ENCODE data around the gene SPDYE3. TPM values are rescaled to one million over a fixed set of nuclear protein-coding genes. Genes with fewer than 3 reads are reported as not detected.
"Not testable (repeated sequence)": the region's sequence is repeated elsewhere in the genome, so short reads cannot be mapped to it uniquely, and the experiment has no call there.

Gene SPDYE3
- total and polyA plus RNA-seq, 2 of the 4 experiments (the other 2 are of a cell fraction), result not detected

GRCh38 chr7:100344560-100345287, 37.2 kb downstream of the SPDYE3 start:
- H2AFZ ChIP-seq (replicated peaks; ENCODE audit: low read length, poor library complexity); H3K23ac ChIP-seq (ENCODE audit: low read depth, low read length); H4K5ac ChIP-seq (ENCODE audit: low read depth, low read length); H2BK120ac ChIP-seq (ENCODE audit: low read depth, low read length); H2BK20ac ChIP-seq (ENCODE audit: low read depth, low read length); CTCF ChIA-PET; H3K9me1 ChIP-seq (ENCODE audit: insufficient read depth, low read length); H4K91ac ChIP-seq (ENCODE audit: insufficient read depth, low read depth, low read length); H3K4me3 ChIP-seq (ENCODE audit: insufficient read depth, low read depth, low read length); H3K4me2 ChIP-seq (ENCODE audit: low read depth, low read length); H3K4ac ChIP-seq (ENCODE audit: low read depth, low read length); H3K56ac ChIP-seq (ENCODE audit: extremely low read depth, insufficient read depth, low read length); H3K14ac ChIP-seq (replicated peaks; ENCODE audit: low read depth, low read length); H2BK15ac ChIP-seq (ENCODE audit: low read depth, low read length); H3K9ac ChIP-seq (ENCODE audit: low read depth, low read length); H3K27me3 ChIP-seq (ENCODE audit: control insufficient read depth, insufficient read depth, low read length); H3K4me1 ChIP-seq (ENCODE audit: control insufficient read depth, insufficient read depth, low read length); H4K8ac ChIP-seq (ENCODE audit: low read depth in 2 of 2, low read length in 2 of 2); H4K20me1 ChIP-seq (ENCODE audit: insufficient read depth, low read length); BruUV-seq (replicated peaks); dilution Hi-C loops (cut with HindIII; ENCODE audit: low sequenced_read_pairs, unreplicated experiment); H3K9me3 ChIP-seq (ENCODE audit: control insufficient read depth, insufficient read depth, low read length); H2AK9ac ChIP-seq (replicated peaks; ENCODE audit: low read depth, low read length, poor library complexity); H3K18ac ChIP-seq (ENCODE audit: low read depth, low read length); H2BK5ac ChIP-seq (ENCODE audit: low read depth, low read length, poor library complexity, severe bottlenecking); POLR2A ChIA-PET (ENCODE audit: unreplicated experiment); H2AK5ac ChIP-seq (ENCODE audit: low read depth, low read length): not testable (repeated sequence)
- 0 out of 2 replicates have a peak overlapping the region, but pooled peaks have one; percentile 1 for H3K27ac ChIP-seq (ENCODE audit: insufficient read depth, low read length)
- H3K36me3 ChIP-seq (ENCODE audit: control insufficient read depth, insufficient read depth, low read length), result peaks cover 34% of the 10 kb centered on the region
- intact Hi-C loops (cut with micrococcal nuclease), result loop anchor here (1.0 kb wide), 1 partner anchor 212 kb away; no protein-coding TSS in a partner anchor
- WGBS, 2 experiments (ENCODE audit: extremely low coverage in 2 of 2, insufficient read length in 1 of 2), result 100% methylated on average over 2 of the region's 13 CpGs; no CpG with 5 or more reads in 1 of the 2 experiments
- peaks cover 20 to 23% of the 10 kb centered on the region in 2 experiments for H3K79me1 ChIP-seq (ENCODE audit: low read depth in 1 of 2, low read length in 2 of 2)
- DNase-seq (peak; percentile 71), ATAC-seq (ENCODE audit: low read depth) (peak; percentile 98)
- TF ChIP-seq CTCF (conservative IDR thresholded peaks at IDR 0.05; ENCODE audit: low read depth, low read length) (peak; percentile 30; the same call in 1 of the 2 replicates), USF2 (IDR thresholded peaks at IDR 0.05; ENCODE audit: low read depth, low read length) (peak; percentile 89), FOS (IDR thresholded peaks at IDR 0.05; ENCODE audit: low read depth, low read length) (peak; percentile 85), BHLHE40 (IDR thresholded peaks at IDR 0.05; ENCODE audit: low read depth, low read length) (peak; percentile 88)
- in situ Hi-C loops (cut with MboI; ENCODE audit: low sequenced_read_pairs), result loop anchor here (10.0 kb wide), 1 partner anchor 210 kb away; no protein-coding TSS in a partner anchor
